ENCODE results near the gene PERM1.
A peak's percentile ranks its signal among the peaks of the same experiment; 100 is the strongest.
"Not testable (repeated sequence)": the region's sequence is repeated elsewhere in the genome, so short reads cannot be mapped to it uniquely, and the experiment has no call there.

The PERM1 gene

DNA sequence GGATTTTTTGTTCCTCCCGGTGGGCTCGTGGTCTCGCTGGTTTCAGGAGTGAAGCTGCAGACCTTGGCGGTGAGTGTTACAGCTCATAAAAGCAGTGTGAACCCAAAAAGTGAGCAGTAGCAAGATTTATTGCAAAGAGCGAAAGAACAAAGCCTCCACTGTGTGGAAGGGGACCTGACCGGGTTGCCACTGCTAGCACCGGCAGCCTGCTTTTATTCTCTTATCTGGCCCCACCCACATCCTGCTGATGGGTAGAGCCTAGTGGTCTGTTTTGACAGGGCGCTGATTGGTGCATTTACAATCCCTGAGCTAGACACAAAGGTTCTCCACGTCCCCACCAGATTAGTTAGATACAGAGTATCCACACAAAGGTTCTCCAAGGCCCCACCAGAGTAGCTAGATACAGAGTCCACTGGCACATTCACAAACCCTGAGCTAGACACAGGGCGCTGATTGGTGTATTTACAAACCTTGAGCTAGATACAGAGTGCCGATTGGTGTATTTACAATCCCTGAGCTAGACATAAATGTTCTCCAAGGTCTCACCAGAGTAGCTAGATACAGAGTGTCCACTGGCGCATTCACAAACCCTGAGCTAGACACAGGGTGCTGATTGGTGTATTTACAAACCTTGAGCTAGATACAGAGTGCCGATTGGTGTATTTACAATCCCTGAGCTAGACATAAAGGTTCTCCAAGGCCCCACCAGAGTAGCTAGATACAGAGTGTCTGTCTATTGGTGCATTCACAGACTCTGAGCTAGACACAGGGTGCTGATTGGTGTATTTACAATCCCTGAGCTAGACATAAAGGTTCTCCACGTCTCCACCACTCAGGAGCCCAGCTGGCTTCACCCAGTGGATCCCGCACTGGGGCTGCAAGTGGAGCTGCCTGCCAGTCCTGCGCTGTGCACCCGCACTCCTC, 35.8 kb upstream of the PERM1 start:
- not testable (repeated sequence) for DNase-seq (ENCODE audit: low read depth, low spot score)

DNA sequence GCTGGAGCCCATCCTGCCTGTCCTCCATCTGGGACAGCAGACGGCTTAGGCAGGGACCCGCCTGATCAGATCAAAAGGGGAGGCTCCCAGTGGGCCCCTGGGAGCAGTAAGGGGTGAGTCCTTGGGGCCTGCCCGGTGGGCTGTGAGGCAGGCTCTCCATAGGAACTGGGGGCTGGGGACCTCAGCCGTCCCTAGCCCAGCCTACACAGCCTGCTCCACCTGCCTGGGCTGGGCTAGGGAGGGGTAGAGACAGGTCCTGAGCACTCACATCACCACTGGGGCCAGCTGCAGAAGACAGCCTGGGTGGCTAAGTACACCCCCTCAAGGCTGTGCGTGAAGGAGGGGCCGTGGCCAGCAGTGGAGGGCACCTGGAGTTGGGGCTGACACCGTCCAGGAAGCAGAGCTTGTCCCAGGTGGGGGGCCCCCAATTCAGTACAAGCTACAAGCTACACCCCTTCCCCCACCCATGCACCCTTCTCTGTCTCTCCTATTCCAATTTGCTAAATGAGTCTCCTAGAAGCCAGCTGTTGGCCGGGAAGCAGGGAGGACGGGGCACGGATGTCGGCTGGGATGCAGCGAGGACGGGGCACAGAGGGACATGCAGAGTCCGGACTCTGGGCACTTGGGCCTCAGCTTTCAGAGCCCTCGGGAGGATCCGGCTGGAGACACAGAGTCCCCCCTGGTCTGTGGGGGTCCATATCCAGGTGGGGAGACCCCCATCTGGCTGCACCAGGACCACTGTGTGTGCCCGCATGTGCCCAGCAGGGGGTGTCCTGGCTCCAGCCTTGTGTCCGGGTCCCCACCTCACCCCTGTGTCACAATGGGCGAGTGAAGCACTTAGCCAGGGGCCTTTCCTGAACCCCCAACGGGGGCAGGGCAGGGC, 33.1 kb upstream of the PERM1 start:
- no peak for DNase-seq (ENCODE audit: low read depth, low spot score)

DNA sequence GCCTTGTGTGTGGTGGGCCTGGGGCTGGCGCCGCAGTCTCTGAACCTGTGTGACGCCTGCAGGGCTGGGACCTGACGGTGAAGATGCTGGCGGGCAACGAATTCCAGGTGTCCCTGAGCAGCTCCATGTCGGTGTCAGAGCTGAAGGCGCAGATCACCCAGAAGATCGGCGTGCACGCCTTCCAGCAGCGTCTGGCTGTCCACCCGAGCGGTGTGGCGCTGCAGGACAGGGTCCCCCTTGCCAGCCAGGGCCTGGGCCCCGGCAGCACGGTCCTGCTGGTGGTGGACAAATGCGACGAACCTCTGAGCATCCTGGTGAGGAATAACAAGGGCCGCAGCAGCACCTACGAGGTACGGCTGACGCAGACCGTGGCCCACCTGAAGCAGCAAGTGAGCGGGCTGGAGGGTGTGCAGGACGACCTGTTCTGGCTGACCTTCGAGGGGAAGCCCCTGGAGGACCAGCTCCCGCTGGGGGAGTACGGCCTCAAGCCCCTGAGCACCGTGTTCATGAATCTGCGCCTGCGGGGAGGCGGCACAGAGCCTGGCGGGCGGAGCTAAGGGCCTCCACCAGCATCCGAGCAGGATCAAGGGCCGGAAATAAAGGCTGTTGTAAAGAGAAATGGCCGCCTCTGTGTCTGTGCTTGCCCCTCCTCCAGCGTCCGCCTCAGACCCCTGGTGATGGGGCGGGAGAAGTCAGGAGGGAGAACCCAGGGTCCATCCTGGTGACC, 32.2 kb upstream of the PERM1 start:
- DNase-seq (ENCODE audit: low read depth, low spot score), result no peak

DNA sequence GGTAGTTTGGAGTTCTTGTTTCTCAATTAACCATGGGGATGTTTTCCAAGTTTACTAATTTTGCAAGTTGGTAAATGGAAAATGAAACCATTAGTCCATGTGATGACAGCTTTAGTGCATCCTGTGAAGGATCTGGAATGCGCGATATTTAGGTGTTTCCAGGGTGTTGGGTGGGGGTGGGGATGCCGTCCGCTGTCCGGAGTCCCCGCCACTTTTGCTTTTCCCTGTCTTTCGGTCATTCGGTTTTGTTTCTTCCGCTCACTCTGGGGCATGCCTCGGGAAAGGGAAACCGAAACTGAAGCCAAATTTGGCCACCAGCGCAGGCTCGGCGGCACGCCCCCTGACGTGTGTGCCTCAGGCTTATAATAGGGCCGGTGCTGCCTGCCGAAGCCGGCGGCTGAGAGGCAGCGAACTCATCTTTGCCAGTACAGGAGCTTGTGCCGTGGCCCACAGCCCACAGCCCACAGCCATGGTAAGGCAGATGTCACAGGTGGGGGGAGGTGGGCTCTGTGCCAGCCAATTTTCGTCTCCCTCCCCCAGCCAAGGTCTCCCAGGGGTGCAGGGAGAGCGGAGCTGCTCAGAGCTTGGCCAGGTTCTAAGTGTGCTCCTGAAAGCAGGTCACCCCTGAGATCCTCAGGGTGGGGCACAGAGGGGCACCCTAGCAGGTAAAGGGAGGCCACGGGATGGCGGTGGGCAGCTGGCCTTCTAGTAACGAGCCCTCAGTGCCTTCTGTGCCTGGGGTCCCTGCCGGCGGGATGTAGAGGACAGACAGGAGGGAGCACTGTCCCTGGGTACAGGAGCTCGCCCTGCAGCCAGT, 31.4 kb upstream of the PERM1 start, which contains the start of gene ISG15:
Gene ISG15, plus strand, starts transcription at position 393 of the 817 bp plus-strand sequence. Its CDS starts 77 bp downstream, at position 470.
- no peak for DNase-seq (ENCODE audit: low read depth, low spot score)

DNA sequence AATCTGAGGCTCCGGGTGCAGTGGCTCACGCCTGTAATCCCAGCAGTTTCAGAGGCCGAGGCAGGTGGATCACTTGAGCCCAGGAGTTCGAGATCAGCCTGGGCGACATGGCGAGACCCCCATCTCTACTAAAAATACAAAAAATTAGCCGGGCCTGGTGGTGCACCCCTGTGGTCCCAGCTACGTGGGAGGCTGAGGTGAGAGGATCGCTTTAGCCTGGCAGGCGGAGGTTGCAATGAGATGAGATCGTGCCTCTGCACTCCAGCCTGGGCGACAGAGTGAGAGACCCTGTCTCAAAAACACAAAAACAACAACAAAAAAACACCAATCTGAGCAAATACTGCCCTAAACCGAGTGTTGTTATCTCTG, 30.8 kb upstream of the PERM1 start:
- DNase-seq (ENCODE audit: low read depth, low spot score), result not testable (repeated sequence)

DNA sequence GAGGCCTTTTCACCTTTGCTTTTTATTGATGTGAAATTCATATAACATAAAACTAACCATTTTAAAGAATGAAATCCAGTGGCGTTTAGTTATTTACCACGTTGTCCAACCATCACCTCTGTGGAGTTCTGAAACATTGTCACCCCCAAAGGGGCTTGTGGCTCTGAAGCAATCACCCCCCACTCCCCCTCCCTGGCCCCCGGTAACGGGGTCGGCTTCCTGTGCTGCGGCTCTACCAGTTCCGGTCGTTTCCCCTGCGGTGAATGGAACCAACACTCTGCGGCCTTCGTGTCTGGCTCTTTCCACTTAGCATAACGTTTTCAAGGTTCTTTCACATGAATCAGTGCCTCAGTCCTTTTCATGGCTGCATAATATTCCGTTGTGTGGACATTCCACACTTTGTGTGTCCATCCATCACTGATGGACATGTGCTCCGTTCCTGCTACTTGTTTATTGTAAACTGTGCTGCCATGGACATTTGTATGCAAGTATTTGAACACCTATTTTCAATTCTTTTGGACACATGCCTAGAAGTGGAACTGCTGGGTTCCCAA, 29.6 kb upstream of the PERM1 start:
- DNase-seq (ENCODE audit: low read depth, low spot score), result no peak

DNA sequence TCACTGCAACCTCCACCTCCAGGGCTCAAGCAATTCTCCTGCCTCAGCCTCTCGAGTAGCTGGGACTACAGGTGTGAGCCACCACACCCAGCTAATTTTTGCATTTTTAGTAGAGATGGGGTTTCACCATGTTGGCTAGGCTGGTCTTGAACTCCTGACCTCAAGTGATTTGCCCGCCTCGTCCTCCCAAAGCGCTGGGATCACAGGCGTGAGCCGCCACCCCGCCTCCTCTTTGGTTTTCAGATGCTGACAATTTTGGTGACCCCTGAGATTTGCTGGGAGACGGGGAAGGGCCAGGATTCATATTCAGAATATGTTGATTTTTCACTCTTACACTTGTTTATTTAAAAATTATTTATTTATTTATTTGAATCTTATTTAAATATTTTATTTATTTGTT, 28.2 kb upstream of the PERM1 start:
- not testable (repeated sequence) for DNase-seq (ENCODE audit: low read depth, low spot score)

DNA sequence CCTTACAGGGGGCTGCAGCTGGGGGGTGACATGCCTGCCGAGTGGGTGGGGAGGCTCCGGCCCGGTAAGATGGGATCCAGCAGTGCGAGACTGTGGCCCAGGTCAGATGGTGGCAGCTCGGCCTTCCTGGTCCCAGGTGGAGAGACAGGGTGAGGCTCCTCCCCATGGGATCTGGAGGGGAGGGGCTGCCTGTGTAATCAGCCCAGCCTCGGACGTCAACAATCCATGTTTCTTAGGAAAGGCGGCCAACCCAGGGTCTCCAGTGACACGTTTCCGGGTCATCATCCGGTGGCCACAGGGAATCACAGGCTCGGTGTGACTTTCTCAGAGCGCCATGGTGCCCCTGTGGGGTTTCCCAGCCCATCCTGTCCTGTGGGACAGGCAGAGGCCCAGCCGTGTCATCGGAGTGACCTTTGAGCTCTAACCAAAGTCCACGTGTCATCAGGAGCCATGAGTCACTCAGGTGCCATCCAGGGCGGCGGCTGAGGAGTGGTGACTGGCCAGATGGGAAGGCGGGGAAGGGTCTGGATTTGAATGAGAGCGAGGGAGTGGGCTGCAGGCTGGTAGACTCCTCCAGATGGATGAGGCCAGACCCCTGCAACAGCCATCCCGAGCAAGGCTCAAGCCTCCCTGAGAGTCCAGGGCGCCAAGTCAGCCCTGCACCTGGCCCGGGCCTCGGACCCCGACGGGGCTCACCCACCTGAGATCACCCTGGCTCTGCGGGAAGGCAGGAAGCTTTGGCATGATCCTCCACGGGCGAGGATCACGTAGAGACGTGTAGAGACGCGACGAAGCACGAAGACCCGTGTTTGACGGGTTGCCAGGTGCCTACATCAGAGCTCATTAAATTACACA, 24.6 kb upstream of the PERM1 start:
- no peak for DNase-seq (ENCODE audit: low read depth, low spot score)

DNA sequence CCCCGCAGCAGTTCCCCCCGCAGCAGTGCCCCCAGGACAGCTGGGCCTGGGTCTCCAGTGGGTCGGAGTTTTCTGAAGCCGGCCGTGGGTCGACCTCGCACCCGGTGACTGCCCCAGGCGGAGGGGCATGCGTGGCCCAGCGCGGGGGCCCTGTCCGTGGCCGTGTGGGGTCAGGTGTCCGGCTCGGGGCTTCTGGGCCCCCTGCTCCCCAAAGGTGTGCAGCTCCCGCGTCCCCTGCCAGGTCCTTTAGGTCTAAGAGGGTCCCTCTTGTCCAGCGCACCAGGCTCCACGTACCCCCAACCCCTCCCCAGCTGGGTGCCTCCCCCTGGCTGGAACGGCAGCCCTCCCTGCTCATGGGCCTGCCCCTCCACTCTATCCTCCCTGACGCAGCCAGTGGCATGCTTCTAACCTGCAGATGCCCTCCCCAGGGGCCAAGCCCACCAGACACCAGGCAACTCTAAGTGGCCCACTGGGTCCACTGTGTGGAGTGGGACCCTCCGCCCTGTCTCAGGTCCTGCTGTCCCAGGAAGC, 23.9 kb upstream of the PERM1 start:
- no peak for DNase-seq (ENCODE audit: low read depth, low spot score)

DNA sequence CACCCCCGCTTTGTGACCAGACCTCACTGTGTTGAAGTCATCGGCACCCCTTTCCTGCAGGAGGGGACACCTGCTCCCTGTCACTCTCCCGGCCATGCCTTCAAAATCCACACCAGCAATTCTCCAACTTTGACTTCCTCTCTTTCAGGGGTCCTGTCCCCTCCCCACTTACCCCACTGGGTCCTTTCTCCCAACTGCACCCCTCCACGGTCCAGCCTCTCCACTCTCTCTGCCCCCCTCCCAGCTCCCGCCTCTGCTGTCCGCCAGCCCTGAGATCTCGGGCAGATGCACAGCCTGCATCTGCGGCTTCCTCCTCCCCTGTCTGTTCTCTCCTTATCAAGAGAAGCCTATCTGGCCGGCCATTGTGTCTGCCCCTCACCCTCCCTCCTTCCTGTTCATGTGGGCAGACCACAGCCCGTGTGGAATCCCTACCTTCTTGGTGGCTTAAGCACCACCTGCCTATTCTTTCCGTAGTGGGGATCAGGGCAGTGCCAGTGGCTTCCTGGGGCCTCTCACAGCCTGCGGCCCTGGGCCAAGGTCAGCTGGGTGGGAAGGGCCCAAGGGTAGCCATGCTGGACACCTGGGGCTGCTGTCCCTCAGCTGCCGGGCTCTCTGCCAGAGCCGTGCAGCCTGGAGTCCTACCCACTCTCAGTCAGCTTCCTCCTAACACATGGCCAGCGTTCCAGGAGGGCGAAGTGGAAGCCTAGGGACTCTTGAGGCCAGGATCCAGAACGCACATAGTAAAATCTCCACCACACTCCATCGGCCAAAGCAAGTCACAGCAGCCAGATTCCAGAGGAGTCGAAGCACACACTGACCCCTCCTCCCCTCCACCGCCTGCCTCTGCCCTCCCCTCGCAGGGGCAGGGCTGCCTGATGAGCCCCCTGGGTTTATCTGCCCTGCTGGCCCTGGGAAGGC, 23.1 kb upstream of the PERM1 start:
- DNase-seq (ENCODE audit: low read depth, low spot score), result no peak

DNA sequence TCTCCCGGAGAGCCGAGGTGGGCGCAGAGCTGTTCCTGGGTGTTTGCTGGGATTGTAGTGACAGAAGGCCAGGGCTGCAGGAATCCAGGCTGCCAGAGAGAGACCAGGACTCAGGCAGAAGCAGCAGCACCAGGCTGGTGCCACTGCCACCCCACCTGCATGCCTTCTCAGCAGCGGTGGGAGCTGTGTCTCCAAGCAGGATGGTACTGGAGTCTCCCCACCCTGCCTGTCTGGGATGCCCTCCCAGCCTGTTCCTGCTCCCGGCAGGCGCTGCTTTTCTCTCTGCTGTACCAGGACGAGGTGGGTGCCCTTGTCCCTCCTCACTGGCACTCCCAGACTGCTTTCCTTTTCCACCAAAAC, 22.5 kb upstream of the PERM1 start:
- no peak for DNase-seq (ENCODE audit: low read depth, low spot score)

DNA sequence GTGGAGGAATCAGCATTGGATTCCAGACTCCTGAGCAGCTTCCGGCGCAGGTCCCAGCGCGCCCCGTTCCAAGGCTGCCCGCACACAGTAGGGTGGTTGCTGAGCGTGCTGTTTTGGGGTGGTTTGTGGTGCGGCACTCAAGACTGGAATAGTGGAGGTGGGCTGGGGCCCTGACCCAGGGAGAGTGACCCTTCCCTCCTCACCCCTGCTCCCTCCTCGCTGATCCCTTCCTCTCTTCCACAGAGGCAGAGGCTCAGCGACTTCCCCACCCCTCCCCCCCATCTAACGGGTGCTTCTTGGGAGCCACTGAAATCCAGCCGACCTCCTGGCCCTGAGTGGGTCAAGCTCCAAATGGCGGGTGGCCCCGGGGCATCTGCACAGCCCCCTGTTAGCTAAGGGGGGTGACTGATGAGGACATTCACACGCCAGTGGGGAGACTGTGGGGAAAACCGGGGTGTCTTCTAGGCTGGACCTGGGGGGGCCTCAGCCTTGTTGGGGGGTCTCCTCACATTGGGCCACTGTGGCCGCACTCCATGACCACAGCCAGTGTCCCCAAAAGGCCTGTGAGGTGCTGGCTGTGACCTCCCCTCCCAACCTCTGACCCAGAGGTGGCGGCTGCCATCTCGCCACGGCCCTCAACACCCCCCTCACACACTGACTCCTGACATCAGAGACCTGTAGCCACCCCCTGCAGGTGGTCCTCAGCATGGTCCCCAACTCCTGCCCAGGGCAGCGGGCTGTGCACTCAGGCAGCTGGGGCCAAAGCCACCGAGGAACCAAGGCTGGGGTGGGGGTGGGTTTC, 21.9 kb upstream of the PERM1 start:
- no peak for DNase-seq (ENCODE audit: low read depth, low spot score)

DNA sequence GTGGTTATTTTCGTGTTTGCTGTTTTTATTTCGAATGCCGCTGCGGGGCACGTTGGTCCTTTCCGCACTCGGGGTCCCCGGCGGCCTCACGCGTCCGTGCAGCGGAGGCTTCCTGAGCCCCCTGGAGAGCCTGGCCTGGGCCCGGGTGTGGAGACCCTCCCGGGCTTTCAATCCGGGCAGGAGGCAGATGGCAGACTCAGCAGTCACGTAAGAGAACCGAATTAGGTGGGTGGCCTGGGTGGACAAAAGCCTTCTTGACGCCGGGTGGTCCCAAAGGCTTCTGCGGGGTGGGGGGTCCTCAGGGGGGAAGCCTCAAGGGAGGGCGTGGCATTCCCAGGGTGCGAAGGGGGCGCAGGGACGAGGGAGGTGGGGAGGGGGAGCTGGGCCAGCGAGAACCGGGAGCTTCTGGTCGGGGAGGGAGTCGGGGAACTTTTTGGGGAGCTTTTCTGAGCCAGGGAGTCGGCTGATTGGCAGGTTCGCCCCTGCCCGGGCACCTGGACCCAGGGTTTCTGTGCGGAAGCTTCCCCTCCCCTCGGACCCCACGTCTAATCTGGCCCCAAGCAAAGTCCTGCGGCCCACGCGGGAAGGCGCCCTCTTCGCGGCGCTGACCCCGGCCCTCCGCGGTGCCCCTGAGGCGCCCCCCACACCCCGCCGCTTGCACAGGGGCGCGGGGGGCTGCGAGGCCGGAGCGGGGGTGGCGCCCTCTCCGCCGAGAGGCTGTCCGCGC, 19.3 kb upstream of the PERM1 start:
- no peak for DNase-seq (ENCODE audit: low read depth, low spot score)

DNA sequence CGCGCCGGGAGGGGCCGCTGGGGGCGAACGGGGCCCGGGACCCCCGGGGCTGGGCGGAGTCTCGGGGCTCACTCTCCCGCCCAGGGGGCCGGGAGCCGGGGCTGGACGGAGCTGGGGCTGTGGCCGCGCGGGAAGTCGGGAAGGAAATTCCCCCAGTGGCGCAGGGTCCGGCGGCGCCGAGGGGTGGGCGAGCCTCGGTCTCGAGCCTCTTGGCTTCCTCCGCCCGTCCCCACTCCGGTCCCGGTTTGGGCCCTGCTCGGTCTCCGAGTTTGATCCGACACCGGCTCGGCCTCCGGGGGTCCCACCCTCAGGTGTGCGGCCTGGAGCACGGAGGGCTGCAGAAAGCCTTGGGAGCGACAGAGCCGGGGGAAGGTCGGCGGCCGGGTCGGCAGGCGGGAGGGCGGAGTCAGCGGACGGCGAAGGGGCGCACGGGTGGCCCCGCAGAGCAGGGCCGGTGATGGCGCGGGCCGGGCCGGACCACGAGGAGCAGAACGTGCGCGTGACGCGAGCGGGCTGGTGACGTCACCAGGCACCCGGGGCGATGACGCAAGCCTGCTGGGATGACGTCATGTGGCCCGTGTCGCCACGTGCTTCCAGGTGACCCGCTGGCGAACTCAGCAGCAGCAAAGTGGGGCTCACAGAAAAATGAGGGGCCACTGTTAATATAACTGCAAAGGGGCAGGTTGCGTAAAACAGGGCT, 18.6 kb upstream of the PERM1 start:
- DNase-seq (ENCODE audit: low read depth, low spot score), result peak; percentile 89

DNA sequence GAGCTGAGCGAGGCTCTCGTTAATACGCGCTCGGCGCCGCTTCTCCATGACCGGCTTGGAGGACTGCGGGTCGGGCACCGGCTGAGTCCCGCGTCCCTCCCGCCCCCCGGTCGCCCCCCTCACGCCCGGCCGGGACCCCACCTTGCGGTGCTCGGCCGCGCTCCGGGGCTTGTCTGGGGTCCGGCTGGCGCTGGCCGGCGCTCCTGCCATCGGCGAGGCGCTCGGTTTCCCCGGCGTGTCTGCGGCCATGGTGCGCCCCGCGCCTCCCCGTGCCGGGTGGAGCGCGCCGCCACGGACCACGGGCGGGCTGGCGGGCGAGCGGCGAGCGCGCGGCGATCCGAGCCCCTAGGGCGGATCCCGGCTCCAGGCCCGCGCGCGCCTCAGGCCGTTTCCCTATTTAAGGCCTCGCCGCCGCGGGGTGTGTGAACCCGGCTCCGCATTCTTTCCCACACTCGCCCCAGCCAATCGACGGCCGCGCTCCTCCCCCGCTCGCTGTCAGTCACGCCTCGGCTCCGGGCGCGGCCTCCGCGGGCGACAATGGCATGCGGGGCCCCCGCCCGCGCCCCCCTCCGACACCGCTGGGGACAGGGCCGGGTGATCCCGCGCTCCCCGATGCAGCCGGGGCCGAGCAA, 17.9 kb upstream of the PERM1 start, which contains the start of gene HES4:
Gene HES4, minus strand, starts transcription at position 373 of the 632 bp plus-strand sequence. Its CDS starts 124 bp downstream, at position 249.
- DNase-seq (ENCODE audit: low read depth, low spot score), result peak; percentile 71
